Measurements from ENCODE around the gene CRKL.
"Not testable (repeated sequence)": the region's sequence is repeated elsewhere in the genome, so short reads cannot be mapped to it uniquely, and the experiment has no call there.

CRKL gene

GRCh38 chr22:20967697-20968211 lies 50.5 kb downstream of the CRKL start:
- no peak for TF ChIP-seq CTCF (IDR thresholded peaks at IDR 0.05; ENCODE audit: low read depth, low read length, poor library complexity, severe bottlenecking)
- TF ChIP-seq EZH2phosphoT487 (IDR thresholded peaks at IDR 0.05; ENCODE audit: borderline replicate concordance, low read length) = no peak
- no peaks in the 10 kb centered on the region for H3K9me2 ChIP-seq (replicated peaks; ENCODE audit: control insufficient read depth, low read length)
- no peaks in the 10 kb centered on the region for H3F3A ChIP-seq (ENCODE audit: control insufficient read depth, insufficient read depth)
- no peaks in the 10 kb centered on the region for H3K9me3 ChIP-seq (ENCODE audit: control insufficient read depth, insufficient read depth, low read length)
- peaks cover 22% of the 10 kb centered on the region for H3K27me3 ChIP-seq (ENCODE audit: control insufficient read depth, low read length)
- no peak overlapping the region for H3K4me2 ChIP-seq (ENCODE audit: low read length)
- no peak overlapping the region for H3K27ac ChIP-seq (ENCODE audit: low read depth, low read length)
- H3K79me2 ChIP-seq (ENCODE audit: control insufficient read depth, low read length) = no peaks in the 10 kb centered on the region
- H4K20me1 ChIP-seq (ENCODE audit: control insufficient read depth, insufficient read depth, low read depth, low read length) = no peaks in the 10 kb centered on the region
- no peak overlapping the region for H3K4me3 ChIP-seq (ENCODE audit: low read length)
- H3K4me1 ChIP-seq (ENCODE audit: control insufficient read depth, low read length) = peaks cover 6% of the 10 kb centered on the region; the same call in 1 of the 2 replicates
- H3K36me3 ChIP-seq (ENCODE audit: control insufficient read depth, low read length) = no peaks in the 10 kb centered on the region

- Histone ChIP-seq H3K27me3 (ENCODE audit: control insufficient read depth, low read length) (peaks cover 22% of the 10 kb centered on the region), H3F3A (ENCODE audit: control insufficient read depth, insufficient read depth) (no peaks in the 10 kb centered on the region), H3K9me3 (ENCODE audit: control insufficient read depth, insufficient read depth, low read length) (no peaks in the 10 kb centered on the region), H3K79me2 (ENCODE audit: control insufficient read depth, low read length) (no peaks in the 10 kb centered on the region), H4K20me1 (ENCODE audit: control insufficient read depth, insufficient read depth, low read depth, low read length) (no peaks in the 10 kb centered on the region), H3K36me3 (ENCODE audit: control insufficient read depth, low read length) (no peaks in the 10 kb centered on the region), H3K4me1 (ENCODE audit: control insufficient read depth, low read length) (peaks cover 6% of the 10 kb centered on the region; the same call in 1 of the 2 replicates), H3K4me3 (ENCODE audit: low read length) (no peak overlapping the region), H3K4me2 (ENCODE audit: low read length) (no peak overlapping the region), H3K27ac (ENCODE audit: low read depth, low read length) (no peak overlapping the region), H3K9me2 (replicated peaks; ENCODE audit: control insufficient read depth, low read length) (no peaks in the 10 kb centered on the region)
- TF ChIP-seq CTCF (IDR thresholded peaks at IDR 0.05; ENCODE audit: low read depth, low read length, poor library complexity, severe bottlenecking) (no peak), EZH2phosphoT487 (IDR thresholded peaks at IDR 0.05; ENCODE audit: borderline replicate concordance, low read length) (no peak)
Measured at GRCh38 chr22:20968281-20968977, 51.2 kb downstream of the CRKL start.

- TF ChIP-seq EZH2phosphoT487 (IDR thresholded peaks at IDR 0.05; ENCODE audit: borderline replicate concordance, low read length) = no peak
- TF ChIP-seq CTCF (IDR thresholded peaks at IDR 0.05; ENCODE audit: low read depth, low read length, poor library complexity, severe bottlenecking) = no peak
- no peak overlapping the region for H3K27ac ChIP-seq (ENCODE audit: low read depth, low read length)
- H3K9me2 ChIP-seq (replicated peaks; ENCODE audit: control insufficient read depth, low read length) = no peaks in the 10 kb centered on the region
- no peaks in the 10 kb centered on the region for H3K79me2 ChIP-seq (ENCODE audit: control insufficient read depth, low read length)
- H4K20me1 ChIP-seq (ENCODE audit: control insufficient read depth, insufficient read depth, low read depth, low read length) = no peaks in the 10 kb centered on the region
- no peaks in the 10 kb centered on the region for H3K9me3 ChIP-seq (ENCODE audit: control insufficient read depth, insufficient read depth, low read length)
- H3K4me3 ChIP-seq (ENCODE audit: low read length) = no peak overlapping the region
- H3K4me2 ChIP-seq (ENCODE audit: low read length) = no peak overlapping the region
- H3F3A ChIP-seq (ENCODE audit: control insufficient read depth, insufficient read depth) = no peaks in the 10 kb centered on the region
- H3K4me1 ChIP-seq (ENCODE audit: control insufficient read depth, low read length) = peaks cover 6% of the 10 kb centered on the region; the same call in 1 of the 2 replicates
- H3K36me3 ChIP-seq (ENCODE audit: control insufficient read depth, low read length) = no peaks in the 10 kb centered on the region
- peaks cover under 1% of the 10 kb centered on the region for H3K27me3 ChIP-seq (ENCODE audit: control insufficient read depth, low read length)
Measured at GRCh38 chr22:20970939-20971657, 53.9 kb downstream of the CRKL start.

GRCh38 chr22:20972014-20972694 lies 54.9 kb downstream of the CRKL start:
- not testable (repeated sequence) for H3K4me2 ChIP-seq (ENCODE audit: low read length); H3K4me3 ChIP-seq (ENCODE audit: low read length); H3K36me3 ChIP-seq (ENCODE audit: control insufficient read depth, low read length); H3K4me1 ChIP-seq (ENCODE audit: control insufficient read depth, low read length); H4K20me1 ChIP-seq (ENCODE audit: control insufficient read depth, insufficient read depth, low read depth, low read length); H3K79me2 ChIP-seq (ENCODE audit: control insufficient read depth, low read length); H3K27me3 ChIP-seq (ENCODE audit: control insufficient read depth, low read length); H3K27ac ChIP-seq (ENCODE audit: low read depth, low read length); H3F3A ChIP-seq (ENCODE audit: control insufficient read depth, insufficient read depth); H3K9me2 ChIP-seq (replicated peaks; ENCODE audit: control insufficient read depth, low read length); H3K9me3 ChIP-seq (ENCODE audit: control insufficient read depth, insufficient read depth, low read length)
